HEK293T (cell line): ENCODE results near the gene MND1.

Experiments
- BHLHE40 ChIP-seq: fragments of 450-650 bp; IDR thresholded peaks from 2 replicates; pipeline ENCODE4 v1.6.1; 2016; ENCODE audit warnings: mild to moderate bottlenecking, moderate library complexity, borderline replicate concordance
- FOXK2 ChIP-seq: fragments of 450-650 bp; IDR thresholded peaks from 2 replicates; pipeline ENCODE4 v1.6.1; 2016; ENCODE audit warnings: mild to moderate bottlenecking
- L3MBTL2 ChIP-seq: fragments of 450-650 bp; conservative IDR thresholded peaks from 2 replicates; pipeline ENCODE4 v1.6.1; 2016; ENCODE audit warnings: mild to moderate bottlenecking
- LEF1 ChIP-seq: fragments of 450-650 bp; IDR thresholded peaks from 2 replicates; pipeline ENCODE4 v1.6.1; 2017; ENCODE audit warnings: mild to moderate bottlenecking, borderline replicate concordance
- TARDBP ChIP-seq: fragments of 450-650 bp; IDR thresholded peaks from 2 replicates; pipeline ENCODE4 v1.6.1; 2016

DNA sequence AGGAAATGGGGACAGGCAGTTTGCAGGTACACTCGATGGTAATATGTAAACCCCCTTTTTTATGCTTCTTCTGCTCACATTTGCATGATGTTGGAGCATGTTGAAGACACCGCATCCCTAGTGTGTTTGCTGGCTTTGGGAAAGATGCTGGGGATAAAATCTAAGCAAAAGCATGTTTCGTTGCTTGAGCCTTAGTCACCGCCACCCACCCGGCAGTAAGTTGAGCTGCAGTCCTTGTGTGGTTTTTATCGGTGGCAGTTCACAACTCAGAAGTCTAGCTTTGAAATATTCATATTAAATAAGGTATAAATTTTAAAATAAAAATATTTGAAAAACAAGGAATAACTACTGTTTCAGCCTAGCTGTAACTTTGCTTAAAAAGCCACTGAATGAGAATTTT, 21.7 kb upstream of the MND1 start:
- TF ChIP-seq FOXK2 (no peak), L3MBTL2 (no peak), TARDBP (no peak), BHLHE40 (no peak), LEF1 (no peak)
